Tibial nerve (tissue), 3 donors: ENCODE results near the gene KCNJ6.

ENCODE experiments used
- CTCF ChIP-seq, 5 experiments: fragments of 200-600 bp in 3 of 5; fragments of 450-650 bp in 2 of 5; sonication (generic) in 3 of 5; IDR thresholded peaks; one replicate each; pipeline ENCODE4 v1.5.1; 2016 to 2019; ENCODE audit warnings: antibody characterized with exemption in 5 of 5, mild to moderate bottlenecking in 3 of 5, moderate library complexity in 2 of 5
- POLR2A ChIP-seq, 2 donors: fragments of 450-650 bp; IDR thresholded peaks; one replicate each; pipeline ENCODE4 v1.6.1; 2017; ENCODE audit warnings: antibody characterized with exemption in 2 of 2, mild to moderate bottlenecking in 2 of 2, moderate library complexity in 2 of 2

- TF ChIP-seq CTCF (IDR thresholded peaks at IDR 0.05) (no peak), POLR2A (IDR thresholded peaks at IDR 0.05) (no peak)
Measured at GRCh38 chr21:37579356-37579755, 336.9 kb downstream of the KCNJ6 start.
